ENCODE results near the gene AGK. TPM values are rescaled to one million over a fixed set of nuclear protein-coding genes. Genes with fewer than 3 reads are reported as not detected.
A peak's percentile ranks its signal among the peaks of the same experiment; 100 is the strongest.

Gene AGK
- total RNA-seq, 2 experiments from 2014 or later = 45.9 to 75.8 TPM

- H3K36me3 Mint-ChIP-seq = peaks cover 14% of the 10 kb centered on the region
- H3K4me1 Mint-ChIP-seq = peaks cover 19% of the 10 kb centered on the region
- ATAC-seq (no peak), DNase-seq (no peak)
- no peak overlapping the region for H3K27ac Mint-ChIP-seq
- H3K9me3 Mint-ChIP-seq (ENCODE audit: low read depth) = no peaks in the 10 kb centered on the region
- CTCF ChIA-PET = interaction anchor here (0.6 to 2.2 kb wide), 3 partner anchors 9 to 12 kb away, joined by 3 to 10 read pairs (median 3); no protein-coding TSS in a partner anchor
- H3K4me3 Mint-ChIP-seq = no peak overlapping the region
- no peaks in the 10 kb centered on the region for H3K27me3 Mint-ChIP-seq
Measured at GRCh38 chr7:141666071-141666470, 114.9 kb downstream of the AGK start.

DNA sequence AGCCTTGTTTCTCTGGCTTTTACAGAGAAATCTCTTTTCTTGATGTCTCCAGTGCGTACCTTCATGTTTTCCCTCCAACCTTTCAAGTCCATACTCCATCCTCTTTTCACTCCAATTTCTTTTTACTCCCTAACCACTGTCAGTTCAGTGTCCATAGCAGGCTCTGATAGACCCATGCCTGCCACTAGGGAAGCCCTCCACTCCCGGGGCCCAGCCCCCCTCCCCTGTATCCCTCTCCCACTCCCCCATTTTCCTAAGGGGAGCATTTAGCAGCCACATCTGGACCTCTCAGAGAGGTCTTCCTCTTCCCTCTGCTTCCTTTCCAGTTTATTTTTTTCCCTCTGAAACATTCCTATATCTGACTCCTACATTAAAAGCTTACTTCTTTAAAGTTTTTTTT, 117.6 kb downstream of the AGK start:
- no peaks in the 10 kb centered on the region for H3K27me3 Mint-ChIP-seq
- H3K27ac Mint-ChIP-seq = no peak overlapping the region
- DNase-seq (no peak), ATAC-seq (no peak)
- CTCF ChIA-PET = no interaction called here
- H3K9me3 Mint-ChIP-seq (ENCODE audit: low read depth) = peaks cover 6% of the 10 kb centered on the region
- peaks cover 25% of the 10 kb centered on the region for H3K36me3 Mint-ChIP-seq
- H3K4me1 Mint-ChIP-seq = peaks cover 6% of the 10 kb centered on the region
- no peak overlapping the region for H3K4me3 Mint-ChIP-seq

GRCh38 chr7:141671705-141672496, 120.7 kb downstream of the AGK start:
- no peak overlapping the region for H3K27ac Mint-ChIP-seq
- no peak for ATAC-seq
- H3K4me1 Mint-ChIP-seq = peaks cover 19% of the 10 kb centered on the region
- peaks cover 27% of the 10 kb centered on the region for H3K36me3 Mint-ChIP-seq
- no peak overlapping the region for H3K4me3 Mint-ChIP-seq
- DNase-seq = no peak
- H3K9me3 Mint-ChIP-seq (ENCODE audit: low read depth) = peaks cover 6% of the 10 kb centered on the region
- no peaks in the 10 kb centered on the region for H3K27me3 Mint-ChIP-seq
- CTCF ChIA-PET = interaction anchor here (0.9 to 1.9 kb wide), 2 partner anchors 17 to 66 kb away, joined by 3 to 6 read pairs; partner anchors contain the start of gene SSBP1

DNA sequence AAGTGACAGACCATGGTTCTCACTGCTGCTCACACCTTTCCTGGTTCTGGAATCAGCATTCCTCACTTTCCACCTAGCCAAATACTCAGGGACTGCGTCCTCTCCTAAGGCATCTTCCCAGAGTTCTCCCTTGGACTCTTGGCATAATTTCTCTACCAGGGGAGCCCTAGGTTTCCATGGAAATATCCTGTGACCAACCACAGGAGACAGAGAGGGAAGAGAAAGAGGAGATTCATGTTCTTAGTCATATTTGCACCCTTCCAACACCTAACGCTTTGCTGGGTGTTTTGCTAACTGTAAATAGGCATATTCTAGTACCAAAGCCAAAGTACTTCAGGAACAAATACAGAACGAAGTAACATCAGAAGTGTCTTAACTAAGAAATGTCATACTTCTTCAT, 122.1 kb downstream of the AGK start:
- DNase-seq = no peak
- CTCF ChIA-PET = interaction anchor here (0.7 to 1.9 kb wide), 2 partner anchors 9 to 19 kb away, joined by 3 to 6 read pairs; no protein-coding TSS in a partner anchor
- H3K27ac Mint-ChIP-seq = no peak overlapping the region
- H3K27me3 Mint-ChIP-seq = no peaks in the 10 kb centered on the region
- no peak overlapping the region for H3K4me3 Mint-ChIP-seq
- peaks cover 30% of the 10 kb centered on the region for H3K36me3 Mint-ChIP-seq
- peaks cover 27% of the 10 kb centered on the region for H3K4me1 Mint-ChIP-seq
- H3K9me3 Mint-ChIP-seq (ENCODE audit: low read depth) = peaks cover 6% of the 10 kb centered on the region
- no peak for ATAC-seq

DNA sequence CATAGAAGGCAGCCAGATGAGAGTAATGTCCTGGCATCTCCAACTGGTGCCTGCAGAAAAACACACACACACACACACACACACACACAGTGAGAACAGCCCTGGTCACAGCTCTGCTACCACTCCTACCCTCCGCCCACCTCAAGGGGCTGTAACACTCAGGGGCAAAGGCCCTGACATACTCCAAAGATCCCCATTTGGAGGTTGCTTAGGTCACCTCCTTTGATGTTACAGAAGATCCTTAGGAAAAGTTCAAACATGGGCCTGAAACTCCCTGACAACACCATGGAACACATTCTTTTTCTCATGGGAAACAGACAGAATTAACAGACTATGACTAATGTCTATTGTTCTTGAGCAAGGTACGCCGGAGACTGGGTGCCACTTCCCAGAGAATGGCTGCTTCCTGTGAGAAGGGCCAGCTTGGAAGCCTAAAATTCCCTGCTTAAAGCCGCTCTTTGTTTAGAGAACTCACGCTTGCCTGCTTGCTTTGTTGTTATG, 123.0 kb downstream of the AGK start:
- DNase-seq (no peak), ATAC-seq (no peak)
- CTCF ChIA-PET = no interaction called here
- no peak overlapping the region for H3K27ac Mint-ChIP-seq
- peaks cover 35% of the 10 kb centered on the region for H3K4me1 Mint-ChIP-seq
- peaks cover 32% of the 10 kb centered on the region for H3K36me3 Mint-ChIP-seq
- H3K4me3 Mint-ChIP-seq = no peak overlapping the region
- H3K9me3 Mint-ChIP-seq (ENCODE audit: low read depth) = peaks cover 6% of the 10 kb centered on the region
- H3K27me3 Mint-ChIP-seq = no peaks in the 10 kb centered on the region

DNA sequence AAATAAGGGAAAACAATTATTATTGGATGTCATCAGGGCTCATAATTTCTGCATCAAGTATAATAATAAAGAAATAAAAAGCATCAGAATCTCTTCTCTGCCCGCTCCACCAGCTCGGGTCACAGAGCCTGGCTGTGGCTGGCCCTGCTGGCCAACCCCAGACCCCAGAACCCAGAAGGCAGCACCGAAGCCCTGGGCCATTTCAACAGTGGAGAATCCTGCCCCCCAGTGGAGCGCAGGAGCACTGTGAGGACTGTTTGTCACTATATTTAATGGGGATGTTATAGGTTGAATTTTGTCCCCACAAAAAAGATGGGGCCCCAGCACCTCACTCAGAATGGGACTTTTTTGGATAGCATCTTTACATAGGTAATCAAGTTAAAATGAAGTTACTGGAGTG, 123.5 kb downstream of the AGK start:
- CTCF ChIA-PET = interaction anchor here (1.1 to 1.7 kb wide), 3 partner anchors 8 to 55 kb away, joined by 3 to 8 read pairs (median 3); no protein-coding TSS in a partner anchor
- Mint-ChIP-seq H3K9me3 (ENCODE audit: low read depth) (peaks cover 6% of the 10 kb centered on the region), H3K4me3 (no peak overlapping the region), H3K36me3 (peaks cover 32% of the 10 kb centered on the region), H3K27ac (peak overlapping the region; percentile 70), H3K27me3 (no peaks in the 10 kb centered on the region), H3K4me1 (peaks cover 38% of the 10 kb centered on the region)
- DNase-seq = no peak
- no peak for ATAC-seq

DNA sequence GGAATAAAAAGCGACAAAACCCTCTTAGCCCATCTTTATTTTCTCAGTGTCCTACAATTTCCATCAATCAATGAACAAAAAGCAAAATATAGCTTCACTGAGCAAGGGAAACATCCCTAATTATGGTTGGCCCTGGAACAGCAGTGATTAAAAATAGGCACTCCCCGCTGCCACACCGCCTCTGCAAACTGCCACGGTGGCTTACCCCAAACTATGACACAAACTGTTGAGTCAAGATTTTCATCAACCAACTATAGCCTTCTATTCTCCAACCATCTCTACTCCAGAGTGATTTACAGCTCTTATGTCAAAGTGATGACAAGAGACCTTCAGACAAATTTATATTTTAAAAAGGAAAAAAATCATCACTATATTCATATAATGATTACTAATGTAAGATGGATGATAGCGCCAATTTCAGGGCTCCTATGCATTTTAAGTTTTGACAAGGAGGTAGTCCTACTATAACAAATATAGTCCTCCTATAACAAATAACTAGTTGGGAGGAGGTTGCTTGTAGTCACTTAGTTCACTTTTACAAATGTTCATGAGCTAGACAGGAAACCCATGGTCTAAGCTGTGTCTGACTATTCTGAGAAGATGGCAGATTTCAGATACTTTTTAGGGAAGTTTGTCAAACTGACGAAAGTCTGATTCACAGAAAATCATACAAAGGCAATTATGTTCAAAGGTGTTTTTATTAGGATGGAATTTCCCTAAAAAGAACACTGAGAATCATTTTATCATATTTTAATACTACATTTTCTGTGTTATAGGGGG, 124.4 kb downstream of the AGK start:
- peaks cover 36% of the 10 kb centered on the region for H3K36me3 Mint-ChIP-seq
- peak overlapping the region; percentile 70 for H3K27ac Mint-ChIP-seq
- H3K9me3 Mint-ChIP-seq (ENCODE audit: low read depth) = peaks cover 6% of the 10 kb centered on the region
- no peak overlapping the region for H3K4me3 Mint-ChIP-seq
- DNase-seq (no peak), ATAC-seq (peak; percentile 37)
- CTCF ChIA-PET = interaction anchor here (1.1 to 1.7 kb wide), 5 partner anchors 9 to 62 kb away, joined by 3 to 8 read pairs (median 3); partner anchors contain the start of gene SSBP1
- H3K4me1 Mint-ChIP-seq = peaks cover 46% of the 10 kb centered on the region
- no peaks in the 10 kb centered on the region for H3K27me3 Mint-ChIP-seq

DNA sequence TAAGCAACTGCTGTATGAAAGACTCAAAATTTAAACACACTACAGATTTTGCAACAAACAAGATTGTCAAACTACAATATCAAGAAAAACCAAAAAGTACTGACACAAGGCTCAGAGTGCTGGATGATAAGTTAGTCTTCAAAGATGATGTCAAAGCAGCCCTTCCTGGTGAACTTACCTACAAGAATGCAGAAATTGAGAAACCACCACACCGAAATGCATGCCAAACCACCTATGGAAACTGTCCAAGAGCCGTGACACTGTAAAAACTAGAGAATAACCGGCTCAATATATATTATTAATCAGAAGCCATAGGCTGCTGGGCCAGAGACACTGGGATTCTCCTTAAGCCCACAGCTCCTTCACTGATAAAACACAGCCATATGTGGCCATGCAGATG, 125.4 kb downstream of the AGK start:
- CTCF ChIA-PET = interaction anchor here (1.0 to 1.5 kb wide), 2 partner anchors 22 to 61 kb away, joined by 4 to 5 read pairs; no protein-coding TSS in a partner anchor
- H3K27ac Mint-ChIP-seq = peak overlapping the region; percentile 65

GRCh38 chr7:141679014-141679413, 127.8 kb downstream of the AGK start:
- H3K4me3 Mint-ChIP-seq = peak overlapping the region; percentile 4
- H3K27ac Mint-ChIP-seq = peak overlapping the region; percentile 47
- H3K4me1 Mint-ChIP-seq = peaks cover 47% of the 10 kb centered on the region
- ATAC-seq (peak; percentile 90), DNase-seq (no peak)
- H3K27me3 Mint-ChIP-seq = no peaks in the 10 kb centered on the region
- peaks cover 35% of the 10 kb centered on the region for H3K36me3 Mint-ChIP-seq
- CTCF ChIA-PET = interaction anchor here (0.8 to 2.1 kb wide), 5 partner anchors 19 to 339 kb away, joined by 3 to 10 read pairs (median 4); partner anchors contain the start of genes DENND11 and SSBP1
- H3K9me3 Mint-ChIP-seq (ENCODE audit: low read depth) = no peaks in the 10 kb centered on the region

More for the DNA sequence above, 125.4 kb downstream of the AGK start:
- Mint-ChIP-seq H3K4me3 (no peak overlapping the region), H3K4me1 (peaks cover 47% of the 10 kb centered on the region), H3K36me3 (peaks cover 39% of the 10 kb centered on the region), H3K27me3 (no peaks in the 10 kb centered on the region), H3K9me3 (ENCODE audit: low read depth) (peaks cover 6% of the 10 kb centered on the region)
- ATAC-seq (no peak), DNase-seq (no peak)

- ATAC-seq (no peak), DNase-seq (no peak)
- H3K4me3 Mint-ChIP-seq = no peak overlapping the region
- H3K27ac Mint-ChIP-seq = no peak overlapping the region
- H3K9me3 Mint-ChIP-seq (ENCODE audit: low read depth) = no peaks in the 10 kb centered on the region
- H3K4me1 Mint-ChIP-seq = peaks cover 25% of the 10 kb centered on the region
- CTCF ChIA-PET = interaction anchor here (2.2 kb wide), 1 partner anchor 53 kb away, joined by 4 read pairs; the partner anchor contains the start of gene SSBP1
- no peaks in the 10 kb centered on the region for H3K27me3 Mint-ChIP-seq
- peaks cover 44% of the 10 kb centered on the region for H3K36me3 Mint-ChIP-seq
Measured at GRCh38 chr7:141685285-141686023, 134.2 kb downstream of the AGK start.

DNA sequence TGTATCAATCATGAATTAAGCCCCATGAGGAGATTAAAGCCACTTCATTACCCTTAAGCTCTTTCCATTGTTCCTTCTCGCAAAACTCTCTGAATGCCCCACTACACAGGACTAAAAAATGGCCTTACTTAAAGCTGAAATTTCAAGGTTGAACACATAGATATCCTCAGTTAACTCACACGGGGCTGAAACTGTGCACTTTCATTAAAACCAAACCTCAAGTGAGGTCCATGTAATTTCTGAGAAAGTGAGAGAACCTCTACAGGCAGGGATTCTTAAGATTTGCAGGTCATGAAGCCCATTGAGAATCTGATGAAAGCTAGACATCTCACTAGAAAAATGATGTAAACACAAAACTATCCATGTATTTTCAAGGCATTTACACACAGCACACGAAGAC, 134.9 kb downstream of the AGK start:
- H3K4me3 Mint-ChIP-seq = no peak overlapping the region
- H3K36me3 Mint-ChIP-seq = peaks cover 39% of the 10 kb centered on the region
- no peaks in the 10 kb centered on the region for H3K27me3 Mint-ChIP-seq
- peaks cover 21% of the 10 kb centered on the region for H3K4me1 Mint-ChIP-seq
- peak overlapping the region; percentile 58 for H3K27ac Mint-ChIP-seq
- DNase-seq (no peak), ATAC-seq (no peak)
- CTCF ChIA-PET = interaction anchor here (2.2 kb wide), 1 partner anchor 52 kb away, joined by 4 read pairs; the partner anchor contains the start of gene SSBP1
- no peaks in the 10 kb centered on the region for H3K9me3 Mint-ChIP-seq (ENCODE audit: low read depth)

GRCh38 chr7:141686670-141687069, 135.5 kb downstream of the AGK start:
- DNase-seq = no peak
- Mint-ChIP-seq H3K4me1 (peaks cover 21% of the 10 kb centered on the region), H3K27ac (no peak overlapping the region), H3K27me3 (no peaks in the 10 kb centered on the region), H3K36me3 (peaks cover 33% of the 10 kb centered on the region), H3K4me3 (no peak overlapping the region), H3K9me3 (ENCODE audit: low read depth) (no peaks in the 10 kb centered on the region)
- CTCF ChIA-PET = interaction anchor here (2.2 kb wide), 1 partner anchor 52 kb away, joined by 4 read pairs; the partner anchor contains the start of gene SSBP1
- no peak for ATAC-seq

Data from activated CD8-positive, alpha-beta memory T cell treated with anti-CD3 and anti-CD28 coated beads, Interleukin-2, amount 10 ng/mL, durations not matched to agents 7 days and 5 days (primary cell).